ENCODE results near the gene PRKRIP1.
A peak's percentile ranks its signal among the peaks of the same experiment; 100 is the strongest.

The PRKRIP1 gene

GRCh38 chr7:102387064-102387463 is 9.1 kb upstream of the PRKRIP1 start:
- WGBS, 2 donors (ENCODE audit: extremely low coverage in 2 of 2, insufficient read length in 2 of 2, insufficient replicate concordance in 1 of 2): no CpG with 5 or more reads among the region's 6 CpGs
- H3K27ac ChIP-seq (replicated peaks; ENCODE audit: low read length): no peak overlapping the region
- H2BK15ac ChIP-seq (ENCODE audit: low read length): no peak overlapping the region
- H2AFZ ChIP-seq (ENCODE audit: low read length): no peak overlapping the region
- no peak overlapping the region for H2AK5ac ChIP-seq (ENCODE audit: low read depth, low read length)
- H3K18ac ChIP-seq (ENCODE audit: low read length): no peak overlapping the region
- H3K79me1 ChIP-seq (ENCODE audit: low read depth, low read length): no peaks in the 10 kb centered on the region
- H3K14ac ChIP-seq (ENCODE audit: low read length): no peak overlapping the region
- no peak overlapping the region for H3K4ac ChIP-seq (ENCODE audit: low read length)
- H2BK5ac ChIP-seq (ENCODE audit: low read length): no peak overlapping the region
- no peaks in the 10 kb centered on the region for H3K9me3 ChIP-seq (replicated peaks in 1 of 2; ENCODE audit: control insufficient read depth in 2 of 2, insufficient read depth in 1 of 2, low read depth in 1 of 2, low read length in 2 of 2)
- no peak overlapping the region for H3K23ac ChIP-seq (ENCODE audit: low read depth, low read length, poor library complexity)
- H3K36me3 ChIP-seq (replicated peaks in 1 of 2; ENCODE audit: control insufficient read depth in 2 of 2, insufficient read depth in 2 of 2, low read length in 2 of 2): peaks cover 8 to 47% of the 10 kb centered on the region in 2 donors
- no peak overlapping the region for H4K91ac ChIP-seq (ENCODE audit: low read depth, low read length, poor library complexity)
- H4K8ac ChIP-seq (ENCODE audit: low read depth, low read length): no peak overlapping the region
- no peak overlapping the region for H2BK12ac ChIP-seq (ENCODE audit: low read length)
- H2BK120ac ChIP-seq (ENCODE audit: low read depth, low read length): no peak overlapping the region
- H3K27me3 ChIP-seq (ENCODE audit: control insufficient read depth in 3 of 3, insufficient read depth in 3 of 3, low read depth in 1 of 3, low read length in 3 of 3): no peaks in the 10 kb centered on the region
- H3K9ac ChIP-seq (ENCODE audit: low read depth, low read length, poor library complexity): no peak overlapping the region
- H3K4me3 ChIP-seq (ENCODE audit: low read length in 2 of 2): no peak overlapping the region
- H3K4me2 ChIP-seq (ENCODE audit: insufficient read depth, low read length, poor library complexity, severe bottlenecking): no peak overlapping the region
- no peaks in the 10 kb centered on the region for H3K4me1 ChIP-seq (ENCODE audit: control insufficient read depth in 2 of 2, insufficient read depth in 1 of 2, low read depth in 1 of 2, low read length in 2 of 2)
- DNase-seq (ENCODE audit: low spot score): no peak

DNA sequence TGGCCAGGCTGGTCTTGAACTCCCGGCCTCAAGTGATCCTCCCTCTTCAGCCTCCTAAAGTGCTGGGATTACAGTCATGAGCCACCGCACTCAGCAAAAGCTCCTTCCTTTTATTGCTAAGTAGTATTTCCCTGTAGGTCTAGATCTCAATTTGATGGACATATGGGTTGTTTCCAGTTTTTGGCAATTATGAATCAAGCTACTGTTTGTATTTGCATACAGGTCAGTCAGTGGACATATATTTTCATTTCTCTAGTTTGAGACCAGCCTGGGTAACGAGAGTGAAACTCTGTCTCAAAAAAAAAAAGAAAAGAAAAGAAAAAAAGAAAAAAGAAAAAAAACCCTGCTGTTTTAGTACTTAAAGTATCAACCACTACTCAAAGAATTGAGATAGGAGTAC is 6.4 kb upstream of the PRKRIP1 start:
- WGBS, 2 donors (ENCODE audit: extremely low coverage in 2 of 2, insufficient read length in 2 of 2, insufficient replicate concordance in 1 of 2): no CpG with 5 or more reads among the region's 3 CpGs

GRCh38 chr7:102390697-102391484 is 5.3 kb upstream of the PRKRIP1 start:
- peak; percentile 84 for DNase-seq (ENCODE audit: low spot score)

More for the DNA sequence above, 6.4 kb upstream of the PRKRIP1 start:
- Histone ChIP-seq H3K9ac (ENCODE audit: low read depth, low read length, poor library complexity) (no peak overlapping the region), H3K27ac (replicated peaks; ENCODE audit: low read length) (no peak overlapping the region), H3K4me3 (ENCODE audit: low read length in 2 of 2) (no peak overlapping the region), H4K91ac (ENCODE audit: low read depth, low read length, poor library complexity) (no peak overlapping the region), H3K79me1 (ENCODE audit: low read depth, low read length) (no peaks in the 10 kb centered on the region), H3K4ac (ENCODE audit: low read length) (no peak overlapping the region), H4K8ac (ENCODE audit: low read depth, low read length) (no peak overlapping the region), H3K4me1 (ENCODE audit: control insufficient read depth in 2 of 2, insufficient read depth in 1 of 2, low read depth in 1 of 2, low read length in 2 of 2) (no peaks in the 10 kb centered on the region), H3K23ac (ENCODE audit: low read depth, low read length, poor library complexity) (no peak overlapping the region), H2BK120ac (ENCODE audit: low read depth, low read length) (no peak overlapping the region), H3K36me3 (replicated peaks in 1 of 2; ENCODE audit: control insufficient read depth in 2 of 2, insufficient read depth in 2 of 2, low read length in 2 of 2) (peaks cover 13 to 56% of the 10 kb centered on the region in 2 donors), H2BK12ac (ENCODE audit: low read length) (no peak overlapping the region), H2AK5ac (ENCODE audit: low read depth, low read length) (no peak overlapping the region), H2AFZ (ENCODE audit: low read length) (no peak overlapping the region), H3K27me3 (ENCODE audit: control insufficient read depth in 3 of 3, insufficient read depth in 3 of 3, low read depth in 1 of 3, low read length in 3 of 3) (no peaks in the 10 kb centered on the region), H3K9me3 (replicated peaks in 1 of 2; ENCODE audit: control insufficient read depth in 2 of 2, insufficient read depth in 1 of 2, low read depth in 1 of 2, low read length in 2 of 2) (no peaks in the 10 kb centered on the region), H3K4me2 (ENCODE audit: insufficient read depth, low read length, poor library complexity, severe bottlenecking) (no peak overlapping the region), H2BK5ac (ENCODE audit: low read length) (no peak overlapping the region), H2BK15ac (ENCODE audit: low read length) (no peak overlapping the region), H3K18ac (ENCODE audit: low read length) (no peak overlapping the region), H3K14ac (ENCODE audit: low read length) (no peak overlapping the region)
- DNase-seq (ENCODE audit: low spot score): no peak

GRCh38 chr7:102392330-102392729 is 3.8 kb upstream of the PRKRIP1 start:
- H2BK120ac ChIP-seq (ENCODE audit: low read depth, low read length): no peak overlapping the region
- no peak overlapping the region for H3K9ac ChIP-seq (ENCODE audit: low read depth, low read length, poor library complexity)
- H3K27me3 ChIP-seq (ENCODE audit: control insufficient read depth in 3 of 3, insufficient read depth in 3 of 3, low read depth in 1 of 3, low read length in 3 of 3): no peaks in the 10 kb centered on the region
- no peak overlapping the region for H2AK5ac ChIP-seq (ENCODE audit: low read depth, low read length)
- no peak overlapping the region for H2BK12ac ChIP-seq (ENCODE audit: low read length)
- H3K4ac ChIP-seq (ENCODE audit: low read length): no peak overlapping the region
- no peak overlapping the region for H3K18ac ChIP-seq (ENCODE audit: low read length)
- H3K9me3 ChIP-seq (replicated peaks in 1 of 2; ENCODE audit: control insufficient read depth in 2 of 2, insufficient read depth in 1 of 2, low read depth in 1 of 2, low read length in 2 of 2): no peaks in the 10 kb centered on the region
- DNase-seq (ENCODE audit: low spot score): no peak
- H3K4me1 ChIP-seq (ENCODE audit: control insufficient read depth in 2 of 2, insufficient read depth in 1 of 2, low read depth in 1 of 2, low read length in 2 of 2): peaks cover 5% of the 10 kb centered on the region in 2 donors
- H3K36me3 ChIP-seq (replicated peaks in 1 of 2; ENCODE audit: control insufficient read depth in 2 of 2, insufficient read depth in 2 of 2, low read length in 2 of 2): peaks cover 11 to 46% of the 10 kb centered on the region in 2 donors
- H3K23ac ChIP-seq (ENCODE audit: low read depth, low read length, poor library complexity): no peak overlapping the region
- no peak overlapping the region for H2AFZ ChIP-seq (ENCODE audit: low read length)
- H3K4me2 ChIP-seq (ENCODE audit: insufficient read depth, low read length, poor library complexity, severe bottlenecking): no peak overlapping the region
- no peak overlapping the region for H2BK5ac ChIP-seq (ENCODE audit: low read length)
- H3K14ac ChIP-seq (ENCODE audit: low read length): no peak overlapping the region
- H4K8ac ChIP-seq (ENCODE audit: low read depth, low read length): no peak overlapping the region
- no peak overlapping the region for H2BK15ac ChIP-seq (ENCODE audit: low read length)
- WGBS, 2 donors (ENCODE audit: extremely low coverage in 2 of 2, insufficient read length in 2 of 2, insufficient replicate concordance in 1 of 2): no CpG with 5 or more reads among the region's 1 CpG
- H4K91ac ChIP-seq (ENCODE audit: low read depth, low read length, poor library complexity): no peak overlapping the region
- peaks cover 4% of the 10 kb centered on the region for H3K79me1 ChIP-seq (ENCODE audit: low read depth, low read length)
- no peak overlapping the region for H3K4me3 ChIP-seq (ENCODE audit: low read length in 2 of 2)
- H3K27ac ChIP-seq (replicated peaks; ENCODE audit: low read length): no peak overlapping the region

More at GRCh38 chr7:102390697-102391484, 5.3 kb upstream of the PRKRIP1 start:
- WGBS, 2 donors (ENCODE audit: extremely low coverage in 2 of 2, insufficient read length in 2 of 2, insufficient replicate concordance in 1 of 2): no CpG with 5 or more reads among the region's 12 CpGs
- no peak overlapping the region for H2BK5ac ChIP-seq (ENCODE audit: low read length)
- H3K14ac ChIP-seq (ENCODE audit: low read length): no peak overlapping the region
- H3K27ac ChIP-seq (replicated peaks; ENCODE audit: low read length): no peak overlapping the region
- no peak overlapping the region for H2BK12ac ChIP-seq (ENCODE audit: low read length)
- no peaks in the 10 kb centered on the region for H3K9me3 ChIP-seq (replicated peaks in 1 of 2; ENCODE audit: control insufficient read depth in 2 of 2, insufficient read depth in 1 of 2, low read depth in 1 of 2, low read length in 2 of 2)
- H3K36me3 ChIP-seq (replicated peaks in 1 of 2; ENCODE audit: control insufficient read depth in 2 of 2, insufficient read depth in 2 of 2, low read length in 2 of 2): peaks cover 13 to 58% of the 10 kb centered on the region in 2 donors
- no peak overlapping the region for H2BK15ac ChIP-seq (ENCODE audit: low read length)
- H4K91ac ChIP-seq (ENCODE audit: low read depth, low read length, poor library complexity): no peak overlapping the region
- no peak overlapping the region for H2AFZ ChIP-seq (ENCODE audit: low read length)
- H3K18ac ChIP-seq (ENCODE audit: low read length): no peak overlapping the region
- no peak overlapping the region for H2BK120ac ChIP-seq (ENCODE audit: low read depth, low read length)
- no peak overlapping the region for H3K4ac ChIP-seq (ENCODE audit: low read length)
- no peak overlapping the region for H3K4me3 ChIP-seq (ENCODE audit: low read length in 2 of 2)
- no peak overlapping the region for H4K8ac ChIP-seq (ENCODE audit: low read depth, low read length)
- H3K4me1 ChIP-seq (ENCODE audit: control insufficient read depth in 2 of 2, insufficient read depth in 1 of 2, low read depth in 1 of 2, low read length in 2 of 2): no peaks in the 10 kb centered on the region
- H3K79me1 ChIP-seq (ENCODE audit: low read depth, low read length): no peaks in the 10 kb centered on the region
- no peak overlapping the region for H2AK5ac ChIP-seq (ENCODE audit: low read depth, low read length)
- no peaks in the 10 kb centered on the region for H3K27me3 ChIP-seq (ENCODE audit: control insufficient read depth in 3 of 3, insufficient read depth in 3 of 3, low read depth in 1 of 3, low read length in 3 of 3)
- H3K4me2 ChIP-seq (ENCODE audit: insufficient read depth, low read length, poor library complexity, severe bottlenecking): no peak overlapping the region
- H3K23ac ChIP-seq (ENCODE audit: low read depth, low read length, poor library complexity): no peak overlapping the region
- H3K9ac ChIP-seq (ENCODE audit: low read depth, low read length, poor library complexity): no peak overlapping the region
